Mammary epithelial cell (primary cell): Measurements from ENCODE around the gene CFAP61.

Source experiments
- EZH2 ChIP-seq: IDR thresholded peaks from 2 replicates; pipeline ENCODE4 v1.6.1; 2012; ENCODE audit warnings: low read length, inconsistent platforms, borderline replicate concordance
- TF ChIP-seq, protein P1 (sequence below), 2 donors: IDR thresholded peaks in 1 of 2; conservative IDR thresholded peaks in 1 of 2; 2 replicates each; pipeline ENCODE4 v1.5.1; 2011 to 2012; ENCODE audit warnings: inconsistent platforms in 2 of 2, low read length in 2 of 2, mild to moderate bottlenecking in 2 of 2, control low read depth in 1 of 2, low read depth in 1 of 2; ENCODE audit not compliant: insufficient read depth in 1 of 2; ENCODE audit errors: extremely low read depth in 1 of 2

GRCh38 chr20:20034486-20034885 is 17.8 kb upstream of the CFAP61 start:
- TF ChIP-seq, protein P1, sequence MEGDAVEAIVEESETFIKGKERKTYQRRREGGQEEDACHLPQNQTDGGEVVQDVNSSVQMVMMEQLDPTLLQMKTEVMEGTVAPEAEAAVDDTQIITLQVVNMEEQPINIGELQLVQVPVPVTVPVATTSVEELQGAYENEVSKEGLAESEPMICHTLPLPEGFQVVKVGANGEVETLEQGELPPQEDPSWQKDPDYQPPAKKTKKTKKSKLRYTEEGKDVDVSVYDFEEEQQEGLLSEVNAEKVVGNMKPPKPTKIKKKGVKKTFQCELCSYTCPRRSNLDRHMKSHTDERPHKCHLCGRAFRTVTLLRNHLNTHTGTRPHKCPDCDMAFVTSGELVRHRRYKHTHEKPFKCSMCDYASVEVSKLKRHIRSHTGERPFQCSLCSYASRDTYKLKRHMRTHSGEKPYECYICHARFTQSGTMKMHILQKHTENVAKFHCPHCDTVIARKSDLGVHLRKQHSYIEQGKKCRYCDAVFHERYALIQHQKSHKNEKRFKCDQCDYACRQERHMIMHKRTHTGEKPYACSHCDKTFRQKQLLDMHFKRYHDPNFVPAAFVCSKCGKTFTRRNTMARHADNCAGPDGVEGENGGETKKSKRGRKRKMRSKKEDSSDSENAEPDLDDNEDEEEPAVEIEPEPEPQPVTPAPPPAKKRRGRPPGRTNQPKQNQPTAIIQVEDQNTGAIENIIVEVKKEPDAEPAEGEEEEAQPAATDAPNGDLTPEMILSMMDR (conservative IDR thresholded peaks at IDR 0.05 in 1 of 2, IDR thresholded peaks at IDR 0.05 in 1 of 2; ENCODE audit: extremely low read depth in 1 of 2, insufficient read depth in 1 of 2, low read depth in 1 of 2, low read length in 2 of 2), result no peak
- TF ChIP-seq EZH2, result no peak
